Panc1 (cell line): ENCODE data around the gene BTLA.

Experiments
- SIN3A ChIP-seq: IDR thresholded peaks from 2 replicates; pipeline ENCODE4 v1.6.1; 2012; ENCODE audit warnings: low read depth, mild to moderate bottlenecking, low read length, moderate library complexity, borderline replicate concordance; ENCODE audit not compliant: insufficient read depth
- TF ChIP-seq, protein P1 (sequence below): fragments of 450-650 bp; IDR thresholded peaks from 2 replicates; pipeline ENCODE4 v1.5.1; 2017; ENCODE audit warnings: mild to moderate bottlenecking
- TF ChIP-seq, protein P2 (sequence below), 2 experiments: IDR thresholded peaks; 2 replicates each; pipeline ENCODE4 v1.6.1; 2011 to 2012; ENCODE audit warnings: low read depth in 2 of 2, control low read depth in 1 of 2, low read length in 1 of 2, mild to moderate bottlenecking in 1 of 2, moderate library complexity in 1 of 2; ENCODE audit not compliant: insufficient read depth in 1 of 2

GRCh38 chr3:112539825-112540650, 40.8 kb upstream of the BTLA start:
- TF ChIP-seq, protein P1, sequence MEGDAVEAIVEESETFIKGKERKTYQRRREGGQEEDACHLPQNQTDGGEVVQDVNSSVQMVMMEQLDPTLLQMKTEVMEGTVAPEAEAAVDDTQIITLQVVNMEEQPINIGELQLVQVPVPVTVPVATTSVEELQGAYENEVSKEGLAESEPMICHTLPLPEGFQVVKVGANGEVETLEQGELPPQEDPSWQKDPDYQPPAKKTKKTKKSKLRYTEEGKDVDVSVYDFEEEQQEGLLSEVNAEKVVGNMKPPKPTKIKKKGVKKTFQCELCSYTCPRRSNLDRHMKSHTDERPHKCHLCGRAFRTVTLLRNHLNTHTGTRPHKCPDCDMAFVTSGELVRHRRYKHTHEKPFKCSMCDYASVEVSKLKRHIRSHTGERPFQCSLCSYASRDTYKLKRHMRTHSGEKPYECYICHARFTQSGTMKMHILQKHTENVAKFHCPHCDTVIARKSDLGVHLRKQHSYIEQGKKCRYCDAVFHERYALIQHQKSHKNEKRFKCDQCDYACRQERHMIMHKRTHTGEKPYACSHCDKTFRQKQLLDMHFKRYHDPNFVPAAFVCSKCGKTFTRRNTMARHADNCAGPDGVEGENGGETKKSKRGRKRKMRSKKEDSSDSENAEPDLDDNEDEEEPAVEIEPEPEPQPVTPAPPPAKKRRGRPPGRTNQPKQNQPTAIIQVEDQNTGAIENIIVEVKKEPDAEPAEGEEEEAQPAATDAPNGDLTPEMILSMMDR = no peak
- no peak for TF ChIP-seq SIN3A
- TF ChIP-seq, protein P2, sequence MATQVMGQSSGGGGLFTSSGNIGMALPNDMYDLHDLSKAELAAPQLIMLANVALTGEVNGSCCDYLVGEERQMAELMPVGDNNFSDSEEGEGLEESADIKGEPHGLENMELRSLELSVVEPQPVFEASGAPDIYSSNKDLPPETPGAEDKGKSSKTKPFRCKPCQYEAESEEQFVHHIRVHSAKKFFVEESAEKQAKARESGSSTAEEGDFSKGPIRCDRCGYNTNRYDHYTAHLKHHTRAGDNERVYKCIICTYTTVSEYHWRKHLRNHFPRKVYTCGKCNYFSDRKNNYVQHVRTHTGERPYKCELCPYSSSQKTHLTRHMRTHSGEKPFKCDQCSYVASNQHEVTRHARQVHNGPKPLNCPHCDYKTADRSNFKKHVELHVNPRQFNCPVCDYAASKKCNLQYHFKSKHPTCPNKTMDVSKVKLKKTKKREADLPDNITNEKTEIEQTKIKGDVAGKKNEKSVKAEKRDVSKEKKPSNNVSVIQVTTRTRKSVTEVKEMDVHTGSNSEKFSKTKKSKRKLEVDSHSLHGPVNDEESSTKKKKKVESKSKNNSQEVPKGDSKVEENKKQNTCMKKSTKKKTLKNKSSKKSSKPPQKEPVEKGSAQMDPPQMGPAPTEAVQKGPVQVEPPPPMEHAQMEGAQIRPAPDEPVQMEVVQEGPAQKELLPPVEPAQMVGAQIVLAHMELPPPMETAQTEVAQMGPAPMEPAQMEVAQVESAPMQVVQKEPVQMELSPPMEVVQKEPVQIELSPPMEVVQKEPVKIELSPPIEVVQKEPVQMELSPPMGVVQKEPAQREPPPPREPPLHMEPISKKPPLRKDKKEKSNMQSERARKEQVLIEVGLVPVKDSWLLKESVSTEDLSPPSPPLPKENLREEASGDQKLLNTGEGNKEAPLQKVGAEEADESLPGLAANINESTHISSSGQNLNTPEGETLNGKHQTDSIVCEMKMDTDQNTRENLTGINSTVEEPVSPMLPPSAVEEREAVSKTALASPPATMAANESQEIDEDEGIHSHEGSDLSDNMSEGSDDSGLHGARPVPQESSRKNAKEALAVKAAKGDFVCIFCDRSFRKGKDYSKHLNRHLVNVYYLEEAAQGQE (IDR thresholded peaks at IDR 0.05; ENCODE audit: insufficient read depth in 1 of 2, low read depth in 2 of 2, low read length in 1 of 2) = no peak
